Prostate gland (tissue), 2 donors: ENCODE measurements around the gene ISOC1. TPM values are rescaled to one million over a fixed set of nuclear protein-coding genes. Genes with fewer than 3 reads are reported as not detected.

Experiments used
- DNase-seq: peaks from one replicate; pipeline ENCODE4 v3.0.0-alpha.2; 2019; ENCODE audit warnings: low spot score
- H3K27ac ChIP-seq, 2 donors: fragments of 200-600 bp; sonication (generic); 2 replicates each; pipeline ENCODE4 v1.5.1; 2017 to 2019
- H3K27me3 ChIP-seq: fragments of 200-600 bp; sonication (generic); replicated peaks from 2 replicates; pipeline ENCODE4 v1.5.1; 2019; ENCODE audit not compliant: insufficient read depth
- H3K36me3 ChIP-seq, 2 donors: fragments of 200-600 bp; sonication (generic); 1 replicate in 1 of 2; 2 replicates in 1 of 2; pipeline versions ENCODE4 v1.5.1 to v1.8.1; 2017 to 2019
- H3K4me1 ChIP-seq: fragments of 200-600 bp; sonication (generic); replicated peaks from 2 replicates; pipeline ENCODE4 v1.5.1; 2019
- H3K4me3 ChIP-seq, 2 donors: fragments of 200-600 bp; sonication (generic); 2 replicates each; pipeline ENCODE4 v1.5.1; 2017 to 2019
- H3K9me3 ChIP-seq: fragments of 200-600 bp; sonication (generic); 2 replicates; pipeline ENCODE4 v1.5.1; 2017
- POLR2A ChIP-seq: fragments of 450-650 bp; IDR thresholded peaks from one replicate; pipeline ENCODE4 v1.6.1; 2016; ENCODE audit warnings: antibody characterized with exemption, mild to moderate bottlenecking
- POLR2AphosphoS5 ChIP-seq: sonication (generic); formaldehyde crosslinking; IDR thresholded peaks from one replicate; pipeline ENCODE4 v1.6.1; 2017; ENCODE audit warnings: antibody characterized with exemption
- WGBS: methylation state at CpG from one replicate; pipeline ENCODE4 v1.1.5; 2018; 5-methylcytosine and 5-hydroxymethylcytosine counted together
- intact Hi-C: fragments of 100-400 bp; cut with DNase I; formaldehyde crosslinking; loops from one replicate; pipeline ENCODE4 v1.14.2; 2022
- total RNA-seq, 2 donors: library from RNA; depleted of rRNA; stranded (reverse); fragments of >200 nt; gene quantifications; one replicate each; pipeline ENCODE4 v1.1.0, GENCODE V29; 2016
- TF ChIP-seq, protein P1 (sequence below), 4 experiments: fragments of 200-600 bp in 2 of 4; fragments of 450-650 bp in 2 of 4; sonication (generic) in 2 of 4; IDR thresholded peaks; 1 replicate in 3 of 4; 2 replicates in 1 of 4; pipeline ENCODE4 v1.5.1; 2016 to 2019; ENCODE audit warnings: antibody characterized with exemption in 4 of 4, mild to moderate bottlenecking in 2 of 4, moderate library complexity in 2 of 4

ISOC1 gene
- total RNA-seq, 2 donors from 2014 or later: 31.1 to 48.1 TPM

DNA sequence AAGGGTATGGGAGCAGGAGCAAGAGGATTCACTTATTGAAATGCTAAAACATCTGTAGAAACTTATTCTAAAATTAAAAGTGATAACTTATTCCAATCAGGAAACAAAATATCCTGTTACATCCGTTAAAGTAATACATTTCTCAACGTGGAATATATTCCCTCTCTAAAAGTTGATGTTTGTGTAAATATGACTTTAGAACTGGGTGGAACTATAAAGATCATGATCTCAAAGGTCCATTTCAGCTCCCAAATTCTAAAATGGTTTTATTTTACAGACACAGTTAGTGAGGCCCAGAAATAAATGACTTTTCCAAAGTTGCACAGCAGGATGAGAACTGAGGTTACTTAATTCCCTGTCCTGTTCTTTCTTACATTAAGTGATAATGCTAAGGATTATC is 21.1 kb downstream of the ISOC1 start:
- intact Hi-C loops: no loop called here
- WGBS: 49% methylated on average over 2 of the region's 2 CpGs
- Histone ChIP-seq H3K27ac (no peak overlapping the region), H3K4me1 (no peaks in the 10 kb centered on the region), H3K9me3 (no peaks in the 10 kb centered on the region), H3K4me3 (no peak overlapping the region), H3K27me3 (no peaks in the 10 kb centered on the region), H3K36me3 (no peaks in the 10 kb centered on the region)
- DNase-seq: no peak
- TF ChIP-seq POLR2AphosphoS5 (no peak), POLR2A (no peak)
- TF ChIP-seq, protein P1, sequence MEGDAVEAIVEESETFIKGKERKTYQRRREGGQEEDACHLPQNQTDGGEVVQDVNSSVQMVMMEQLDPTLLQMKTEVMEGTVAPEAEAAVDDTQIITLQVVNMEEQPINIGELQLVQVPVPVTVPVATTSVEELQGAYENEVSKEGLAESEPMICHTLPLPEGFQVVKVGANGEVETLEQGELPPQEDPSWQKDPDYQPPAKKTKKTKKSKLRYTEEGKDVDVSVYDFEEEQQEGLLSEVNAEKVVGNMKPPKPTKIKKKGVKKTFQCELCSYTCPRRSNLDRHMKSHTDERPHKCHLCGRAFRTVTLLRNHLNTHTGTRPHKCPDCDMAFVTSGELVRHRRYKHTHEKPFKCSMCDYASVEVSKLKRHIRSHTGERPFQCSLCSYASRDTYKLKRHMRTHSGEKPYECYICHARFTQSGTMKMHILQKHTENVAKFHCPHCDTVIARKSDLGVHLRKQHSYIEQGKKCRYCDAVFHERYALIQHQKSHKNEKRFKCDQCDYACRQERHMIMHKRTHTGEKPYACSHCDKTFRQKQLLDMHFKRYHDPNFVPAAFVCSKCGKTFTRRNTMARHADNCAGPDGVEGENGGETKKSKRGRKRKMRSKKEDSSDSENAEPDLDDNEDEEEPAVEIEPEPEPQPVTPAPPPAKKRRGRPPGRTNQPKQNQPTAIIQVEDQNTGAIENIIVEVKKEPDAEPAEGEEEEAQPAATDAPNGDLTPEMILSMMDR (IDR thresholded peaks at IDR 0.05): no peak

DNA sequence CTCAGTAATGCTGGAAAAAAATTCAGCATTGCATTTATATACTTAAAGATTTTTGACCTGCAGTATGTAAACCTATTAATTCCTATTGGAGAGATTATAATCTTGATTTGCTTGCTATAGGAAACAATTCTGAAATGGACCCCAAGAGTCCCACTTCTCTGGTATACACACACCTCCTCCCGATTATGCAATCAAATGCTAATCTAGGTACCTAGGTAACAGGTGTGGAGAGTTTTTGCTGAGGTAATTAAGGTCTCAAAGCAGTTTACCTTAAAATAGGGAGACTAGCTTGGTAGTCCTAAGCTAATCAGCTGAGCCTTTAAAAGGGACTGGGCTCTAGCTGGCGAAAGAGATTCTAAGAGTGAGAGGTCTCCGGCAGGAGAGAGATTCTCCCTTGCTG is 22.2 kb downstream of the ISOC1 start:
- WGBS: 94% methylated on average over 3 of the region's 3 CpGs
- Histone ChIP-seq H3K27ac (no peak overlapping the region), H3K27me3 (no peaks in the 10 kb centered on the region), H3K36me3 (no peaks in the 10 kb centered on the region), H3K4me3 (no peak overlapping the region), H3K4me1 (no peaks in the 10 kb centered on the region), H3K9me3 (no peaks in the 10 kb centered on the region)
- intact Hi-C loops: no loop called here
- DNase-seq: no peak
- TF ChIP-seq, protein P1 (IDR thresholded peaks at IDR 0.05): no peak
- TF ChIP-seq POLR2A (no peak), POLR2AphosphoS5 (no peak)

DNA sequence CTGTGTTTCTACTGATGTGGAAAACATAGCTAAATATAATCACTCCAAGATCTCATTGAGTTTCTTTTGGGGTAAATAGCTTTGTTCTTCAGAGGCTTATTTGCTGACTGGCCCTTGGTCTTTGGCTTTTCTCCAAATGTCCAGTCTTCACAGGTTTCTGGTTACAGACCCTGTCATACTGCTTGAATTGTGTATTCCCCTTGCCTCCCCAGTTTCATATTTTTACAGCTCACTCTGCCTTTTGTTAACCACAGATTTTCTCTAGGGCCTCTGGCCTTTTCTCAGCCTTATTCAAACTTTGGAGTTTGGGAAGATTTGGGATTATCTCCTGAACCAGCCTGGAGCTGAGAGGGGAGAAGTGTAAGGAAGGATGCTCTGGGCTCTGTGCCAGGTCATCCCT is 23.9 kb downstream of the ISOC1 start:
- DNase-seq: no peak
- intact Hi-C loops: no loop called here

DNA sequence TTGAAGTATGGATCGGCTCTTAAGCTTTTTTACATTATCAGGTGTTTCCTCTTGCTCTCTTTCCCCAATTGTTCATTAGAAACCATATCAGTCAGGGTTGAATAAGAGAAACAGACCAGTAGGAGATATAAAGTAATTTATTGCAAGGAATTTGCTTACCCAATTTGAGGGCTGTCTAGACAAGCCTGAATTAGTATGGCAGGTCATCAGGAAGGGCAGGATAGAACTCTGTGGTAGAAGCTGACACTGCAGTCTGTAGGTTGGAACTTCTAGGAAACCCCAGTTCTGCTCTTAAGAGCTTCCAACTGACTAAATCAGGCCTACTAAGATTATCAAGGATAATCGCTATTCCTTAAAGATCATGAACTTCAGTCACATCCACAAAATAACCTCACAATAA is 24.3 kb downstream of the ISOC1 start:
- WGBS: 65% methylated on average over 2 of the region's 2 CpGs
- Histone ChIP-seq H3K9me3 (no peaks in the 10 kb centered on the region), H3K36me3 (no peaks in the 10 kb centered on the region), H3K27me3 (no peaks in the 10 kb centered on the region), H3K27ac (no peak overlapping the region), H3K4me1 (no peaks in the 10 kb centered on the region), H3K4me3 (no peak overlapping the region)
- TF ChIP-seq POLR2AphosphoS5 (no peak), POLR2A (no peak)
- TF ChIP-seq, protein P1 (IDR thresholded peaks at IDR 0.05): no peak
- no peak for DNase-seq
- intact Hi-C loops: no loop called here

More for the DNA sequence above, 23.9 kb downstream of the ISOC1 start:
- no peaks in the 10 kb centered on the region for H3K9me3 ChIP-seq
- no peak overlapping the region for H3K4me3 ChIP-seq
- TF ChIP-seq, protein P1 (IDR thresholded peaks at IDR 0.05): no peak
- no peak for TF ChIP-seq POLR2A
- TF ChIP-seq POLR2AphosphoS5: no peak
- no peaks in the 10 kb centered on the region for H3K36me3 ChIP-seq
- no peak overlapping the region for H3K27ac ChIP-seq
- H3K4me1 ChIP-seq: no peaks in the 10 kb centered on the region
- no peaks in the 10 kb centered on the region for H3K27me3 ChIP-seq

DNA sequence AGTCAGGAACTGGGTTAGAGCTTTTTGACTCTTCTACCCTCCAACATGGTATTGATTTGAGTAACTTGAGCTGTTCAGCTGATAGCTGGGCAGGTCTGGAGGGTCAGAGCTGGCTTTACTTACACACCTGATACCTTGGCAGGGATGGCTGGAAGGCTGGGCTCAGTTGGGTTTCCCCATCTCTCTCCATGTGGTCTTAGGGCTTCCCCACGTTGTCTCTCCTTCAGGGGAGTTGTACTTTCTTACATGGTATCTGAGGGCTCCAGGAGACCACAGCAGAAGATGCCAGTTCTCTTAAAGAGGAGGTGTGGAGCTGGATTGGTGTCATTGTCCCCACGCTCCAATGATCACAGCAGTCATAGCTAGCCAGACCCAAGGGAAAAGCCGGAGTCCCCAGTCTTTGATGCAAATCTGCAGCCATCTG is 25.6 kb downstream of the ISOC1 start:
- WGBS: 92% methylated on average over 3 of the region's 3 CpGs

More for the DNA sequence above, 25.6 kb downstream of the ISOC1 start:
- DNase-seq: no peak
- Histone ChIP-seq H3K36me3 (no peaks in the 10 kb centered on the region), H3K4me3 (no peak overlapping the region), H3K27me3 (no peaks in the 10 kb centered on the region), H3K27ac (no peak overlapping the region), H3K4me1 (no peaks in the 10 kb centered on the region), H3K9me3 (no peaks in the 10 kb centered on the region)
- TF ChIP-seq POLR2AphosphoS5 (no peak), POLR2A (no peak)
- TF ChIP-seq, protein P1 (IDR thresholded peaks at IDR 0.05): no peak
- intact Hi-C loops: no loop called here
